Liver (tissue), 9 donors: ENCODE results near the gene RGS4. TPM values are rescaled to one million over a fixed set of nuclear protein-coding genes. Genes with fewer than 3 reads are reported as not detected.

Experiments used
- DNase-seq: peaks from one replicate; pipeline ENCODE4 v3.0.0-alpha.2; 2017; ENCODE audit warnings: low spot score
- H3K27ac ChIP-seq, 2 donors: one replicate each; pipeline ENCODE4 v1.7.0; 2013; ENCODE audit warnings: inconsistent platforms in 2 of 2, low read length in 2 of 2, control low read depth in 1 of 2, low read depth in 1 of 2, mild to moderate bottlenecking in 1 of 2
- H3K27me3 ChIP-seq, 4 donors: one replicate each; pipeline versions ENCODE4 v1.6.1 to v1.7.0; 2013; ENCODE audit warnings: low read length in 3 of 4, inconsistent platforms in 1 of 4, mild to moderate bottlenecking in 1 of 4, moderate library complexity in 1 of 4; ENCODE audit not compliant: control insufficient read depth in 4 of 4, insufficient read depth in 4 of 4
- H3K36me3 ChIP-seq, 4 donors: one replicate each; pipeline versions ENCODE4 v1.6.1 to v1.7.0; 2013; ENCODE audit warnings: low read length in 3 of 4, mild to moderate bottlenecking in 3 of 4, low read depth in 1 of 4, moderate library complexity in 1 of 4; ENCODE audit not compliant: control insufficient read depth in 4 of 4, insufficient read depth in 3 of 4
- H3K4me1 ChIP-seq, 4 donors: one replicate each; pipeline versions ENCODE4 v1.6.1 to v1.7.0; 2013; ENCODE audit warnings: low read length in 3 of 4, mild to moderate bottlenecking in 3 of 4, moderate library complexity in 1 of 4; ENCODE audit not compliant: control insufficient read depth in 4 of 4, insufficient read depth in 4 of 4
- H3K4me3 ChIP-seq, 3 donors: one replicate each; pipeline versions ENCODE4 v1.6.1 to v1.7.0; 2013; ENCODE audit warnings: low read length in 3 of 3, control low read depth in 1 of 3, low read depth in 1 of 3, mild to moderate bottlenecking in 1 of 3
- H3K9ac ChIP-seq, 2 donors: one replicate each; pipeline ENCODE4 v1.7.0; 2013; ENCODE audit warnings: low read length in 2 of 2, mild to moderate bottlenecking in 2 of 2, moderate library complexity in 2 of 2, control low read depth in 1 of 2, low read depth in 1 of 2
- H3K9me3 ChIP-seq, 4 donors: one replicate each; pipeline versions ENCODE4 v1.6.1 to v1.7.0; 2013; ENCODE audit warnings: low read length in 3 of 4; ENCODE audit not compliant: control insufficient read depth in 4 of 4
- EGR1 ChIP-seq, 2 donors: IDR thresholded peaks; 2 replicates each; pipeline ENCODE4 v1.6.1; 2016 to 2018; ENCODE audit warnings: antibody characterized with exemption in 2 of 2, low read depth in 2 of 2
- FOXA1 ChIP-seq: IDR thresholded peaks from 2 replicates; pipeline ENCODE4 v1.6.1; 2016; ENCODE audit warnings: antibody characterized with exemption
- HNF4A ChIP-seq, 2 donors: conservative IDR thresholded peaks; 2 replicates each; pipeline ENCODE4 v1.6.1; 2016; ENCODE audit warnings: antibody characterized with exemption in 2 of 2, mild to moderate bottlenecking in 2 of 2
- HNF4G ChIP-seq: IDR thresholded peaks from 2 replicates; pipeline ENCODE4 v1.6.1; 2016; ENCODE audit warnings: antibody characterized with exemption
- NR2F2 ChIP-seq: IDR thresholded peaks from 2 replicates; pipeline ENCODE4 v1.6.1; 2016; ENCODE audit warnings: antibody characterized with exemption
- RAD21 ChIP-seq, 2 donors: IDR thresholded peaks; 2 replicates each; pipeline ENCODE4 v1.6.1; 2016; ENCODE audit warnings: antibody characterized with exemption in 2 of 2, mild to moderate bottlenecking in 2 of 2
- RXRA ChIP-seq, 2 donors: IDR thresholded peaks; 2 replicates each; pipeline ENCODE4 v1.6.1; 2017 to 2018; ENCODE audit warnings: antibody characterized with exemption in 2 of 2, mild to moderate bottlenecking in 1 of 2
- SP1 ChIP-seq: IDR thresholded peaks from 2 replicates; pipeline ENCODE4 v1.6.1; 2018; ENCODE audit warnings: antibody characterized with exemption, mild to moderate bottlenecking
- TAF1 ChIP-seq: conservative IDR thresholded peaks from 2 replicates; pipeline ENCODE4 v1.6.1; 2016; ENCODE audit warnings: antibody characterized with exemption, mild to moderate bottlenecking
- YY1 ChIP-seq: IDR thresholded peaks from 2 replicates; pipeline ENCODE4 v1.6.1; 2016; ENCODE audit warnings: antibody characterized with exemption, mild to moderate bottlenecking
- WGBS: extraction: QIAGEN DNeasy Blood & Tissue Kit; methylation state at CpG from one replicate; pipeline ENCODE4 v1.1.7; 2013; 5-methylcytosine and 5-hydroxymethylcytosine counted together
- polyA plus RNA-seq, 2 donors: library from polyadenylated mRNA; stranded (reverse) in 1 of 2; unstranded in 1 of 2; fragments of 200-250 nt in 1 of 2; fragments of >200 nt in 1 of 2; fragmentation: Nextera tagmentation in 1 of 2; extraction: Ambion mirVana in 1 of 2; gene quantifications; one replicate each; pipeline versions ENCODE4 v1.2.1 to v1.2.3, GENCODE V29; 2013 to 2015
- total RNA-seq, 2 donors: library from RNA; depleted of rRNA; stranded (reverse); fragments of >200 nt; gene quantifications; one replicate each; pipeline ENCODE4 v1.2.3, GENCODE V29; 2014
- TF ChIP-seq, protein P1 (sequence below): IDR thresholded peaks from 2 replicates; pipeline ENCODE4 v1.6.1; 2016; ENCODE audit warnings: antibody characterized with exemption
- TF ChIP-seq, protein P2 (sequence below): IDR thresholded peaks from 2 replicates; pipeline ENCODE4 v1.6.1; 2016; ENCODE audit warnings: antibody characterized with exemption
- TF ChIP-seq, protein P3 (sequence below): IDR thresholded peaks from 2 replicates; pipeline ENCODE4 v1.6.1; 2016; ENCODE audit warnings: antibody characterized with exemption
- donor health status: healthy.
- donor health status: healthy.
- donor health status: healthy.
- donor health status: healthy.
- donor health status: healthy.

RGS4 gene
- total and polyA plus RNA-seq, 4 donors: 0.37 to 1.4 (median 0.75) TPM

DNA sequence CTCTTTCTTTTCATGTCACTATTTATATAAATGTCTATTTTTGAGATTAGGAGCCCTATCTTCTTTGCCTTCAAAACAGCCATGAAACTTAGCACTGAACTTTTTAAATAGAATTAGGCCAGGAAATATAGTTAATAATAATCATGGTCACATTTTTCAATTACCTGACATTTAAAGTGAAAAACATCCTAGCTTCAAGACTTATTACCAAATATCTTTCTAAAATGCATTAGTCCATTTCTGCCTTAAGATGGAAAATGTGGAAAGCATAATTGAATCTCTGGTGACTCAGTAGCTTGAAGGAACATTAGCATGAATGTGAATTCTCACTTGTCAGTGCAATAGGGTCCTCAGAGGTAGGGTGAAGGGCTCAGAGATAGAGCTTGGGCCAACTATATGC lies 18.7 kb upstream of the RGS4 start:
- Histone ChIP-seq H3K9me3 (no peaks in the 10 kb centered on the region), H3K36me3 (no peaks in the 10 kb centered on the region), H3K27ac (no peak overlapping the region), H3K27me3 (no peaks in the 10 kb centered on the region), H3K9ac (no peak overlapping the region), H3K4me1 (no peaks in the 10 kb centered on the region), H3K4me3 (no peak overlapping the region)
- no peak for TF ChIP-seq SP1
- TF ChIP-seq FOXA1: no peak
- TF ChIP-seq, protein P1, sequence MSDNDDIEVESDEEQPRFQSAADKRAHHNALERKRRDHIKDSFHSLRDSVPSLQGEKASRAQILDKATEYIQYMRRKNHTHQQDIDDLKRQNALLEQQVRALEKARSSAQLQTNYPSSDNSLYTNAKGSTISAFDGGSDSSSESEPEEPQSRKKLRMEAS: no peak
- TF ChIP-seq YY1: no peak
- TF ChIP-seq, protein P2, sequence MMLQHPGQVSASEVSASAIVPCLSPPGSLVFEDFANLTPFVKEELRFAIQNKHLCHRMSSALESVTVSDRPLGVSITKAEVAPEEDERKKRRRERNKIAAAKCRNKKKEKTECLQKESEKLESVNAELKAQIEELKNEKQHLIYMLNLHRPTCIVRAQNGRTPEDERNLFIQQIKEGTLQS: no peak
- no peak for TF ChIP-seq HNF4A (conservative IDR thresholded peaks at IDR 0.05)
- TF ChIP-seq RXRA (IDR thresholded peaks at IDR 0.05): no peak
- TF ChIP-seq, protein P3, sequence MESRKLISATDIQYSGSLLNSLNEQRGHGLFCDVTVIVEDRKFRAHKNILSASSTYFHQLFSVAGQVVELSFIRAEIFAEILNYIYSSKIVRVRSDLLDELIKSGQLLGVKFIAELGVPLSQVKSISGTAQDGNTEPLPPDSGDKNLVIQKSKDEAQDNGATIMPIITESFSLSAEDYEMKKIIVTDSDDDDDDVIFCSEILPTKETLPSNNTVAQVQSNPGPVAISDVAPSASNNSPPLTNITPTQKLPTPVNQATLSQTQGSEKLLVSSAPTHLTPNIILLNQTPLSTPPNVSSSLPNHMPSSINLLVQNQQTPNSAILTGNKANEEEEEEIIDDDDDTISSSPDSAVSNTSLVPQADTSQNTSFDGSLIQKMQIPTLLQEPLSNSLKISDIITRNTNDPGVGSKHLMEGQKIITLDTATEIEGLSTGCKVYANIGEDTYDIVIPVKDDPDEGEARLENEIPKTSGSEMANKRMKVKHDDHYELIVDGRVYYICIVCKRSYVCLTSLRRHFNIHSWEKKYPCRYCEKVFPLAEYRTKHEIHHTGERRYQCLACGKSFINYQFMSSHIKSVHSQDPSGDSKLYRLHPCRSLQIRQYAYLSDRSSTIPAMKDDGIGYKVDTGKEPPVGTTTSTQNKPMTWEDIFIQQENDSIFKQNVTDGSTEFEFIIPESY: no peak
- no peak for TF ChIP-seq RAD21 (IDR thresholded peaks at IDR 0.05)
- DNase-seq: no peak

DNA sequence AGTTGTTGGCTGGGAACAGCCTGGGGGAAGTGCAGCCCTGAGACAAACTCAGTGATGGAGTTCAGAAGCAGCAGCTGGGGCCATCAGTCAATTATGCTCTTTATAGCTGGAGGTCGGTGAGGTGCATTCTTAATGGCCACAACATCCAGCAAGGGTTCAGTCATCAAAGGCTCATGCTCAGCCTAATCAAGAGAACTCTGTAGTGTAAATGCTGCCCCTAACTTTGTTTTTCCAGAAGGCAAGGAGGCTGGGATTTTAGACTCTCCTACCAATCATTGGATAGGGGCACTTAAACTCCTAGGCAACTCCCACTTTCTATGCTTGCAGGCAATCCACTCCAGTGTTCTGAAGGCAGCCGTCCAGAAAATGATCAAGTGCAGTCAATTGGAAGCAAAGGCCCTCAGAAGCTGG lies 15.0 kb upstream of the RGS4 start:
- H3K9ac ChIP-seq: no peak overlapping the region
- no peak overlapping the region for H3K27ac ChIP-seq
- no peak for DNase-seq
- H3K9me3 ChIP-seq: no peaks in the 10 kb centered on the region
- 64% methylated on average over 2 of the region's 2 CpGs for whole genome bisulfite sequencing
- no peaks in the 10 kb centered on the region for H3K36me3 ChIP-seq
- no peaks in the 10 kb centered on the region for H3K4me1 ChIP-seq
- H3K27me3 ChIP-seq: no peaks in the 10 kb centered on the region
- TF ChIP-seq YY1 (no peak), NR2F2 (no peak), EGR1 (IDR thresholded peaks at IDR 0.05; ENCODE audit: low read depth in 2 of 2) (no peak)
- no peak overlapping the region for H3K4me3 ChIP-seq

DNA sequence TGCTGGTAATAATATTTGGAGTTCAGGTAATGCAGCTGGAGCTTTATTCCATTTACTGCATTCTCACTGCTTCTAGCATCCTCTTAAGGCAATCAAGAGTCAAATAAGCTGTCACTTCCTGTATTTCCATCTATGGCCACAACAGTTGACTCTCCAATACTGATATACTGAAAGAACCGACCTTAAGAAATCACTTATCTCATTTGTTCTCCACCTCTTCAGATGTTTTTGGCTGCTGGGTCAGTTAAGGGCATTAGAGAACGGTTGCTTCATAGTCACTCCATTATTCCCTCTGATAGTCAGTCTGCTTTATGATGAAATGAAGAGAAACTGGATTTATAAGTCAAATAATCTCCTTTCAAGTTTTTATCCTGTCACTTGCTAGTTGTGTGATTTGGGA lies 14.2 kb upstream of the RGS4 start:
- TF ChIP-seq, protein P2: no peak
- no peak for TF ChIP-seq HNF4G
- Histone ChIP-seq H3K36me3 (no peaks in the 10 kb centered on the region), H3K27ac (no peak overlapping the region), H3K4me1 (no peaks in the 10 kb centered on the region), H3K9me3 (no peaks in the 10 kb centered on the region), H3K9ac (no peak overlapping the region), H3K27me3 (no peaks in the 10 kb centered on the region), H3K4me3 (no peak overlapping the region)
- DNase-seq: no peak
- 35% methylated on average over 2 of the region's 2 CpGs for WGBS

DNA sequence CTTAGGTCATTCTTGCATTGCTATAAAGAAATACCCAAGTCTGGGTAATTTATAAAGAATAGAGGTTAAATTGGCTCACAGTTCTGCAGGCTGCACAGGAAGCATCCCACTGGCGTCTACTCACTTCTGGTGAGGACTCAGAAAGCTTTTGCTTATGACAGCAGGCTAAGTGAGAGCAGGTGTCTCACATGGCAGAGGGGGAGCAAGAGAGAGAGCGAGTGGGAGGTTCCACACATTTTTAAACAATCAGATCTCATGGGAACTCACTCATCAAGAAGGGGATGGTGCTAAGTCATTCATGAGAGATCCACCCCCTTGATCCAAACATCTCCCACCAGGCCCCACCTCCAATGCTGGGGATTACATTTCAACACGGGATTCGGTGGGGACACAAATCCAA lies 13.6 kb upstream of the RGS4 start:
- Histone ChIP-seq H3K9ac (no peak overlapping the region), H3K27me3 (no peaks in the 10 kb centered on the region), H3K27ac (no peak overlapping the region), H3K36me3 (no peaks in the 10 kb centered on the region), H3K4me3 (no peak overlapping the region), H3K4me1 (no peaks in the 10 kb centered on the region), H3K9me3 (no peaks in the 10 kb centered on the region)
- 69% methylated on average over 4 of the region's 4 CpGs for WGBS
- DNase-seq: no peak
- TF ChIP-seq EGR1 (IDR thresholded peaks at IDR 0.05; ENCODE audit: low read depth in 2 of 2) (no peak), RXRA (IDR thresholded peaks at IDR 0.05) (no peak), YY1 (no peak), HNF4A (conservative IDR thresholded peaks at IDR 0.05) (no peak), RAD21 (IDR thresholded peaks at IDR 0.05) (no peak), HNF4G (no peak), TAF1 (no peak)
- TF ChIP-seq, protein P3: no peak
- TF ChIP-seq, protein P1: no peak
